Measurements from ENCODE around the gene PLEKHA5. TPM values are rescaled to one million over a fixed set of nuclear protein-coding genes. Genes with fewer than 3 reads are reported as not detected.

Gene PLEKHA5
- total RNA-seq, 1 donor from 2014 or later = 232 TPM

GRCh38 chr12:19307451-19307850 lies 177.9 kb downstream of the PLEKHA5 start:
- H3K4me1 Mint-ChIP-seq (ENCODE audit: low read depth) = peaks cover 8% of the 10 kb centered on the region

GRCh38 chr12:19311165-19311564 lies 181.6 kb downstream of the PLEKHA5 start:
- Mint-ChIP-seq H3K9me3 (ENCODE audit: low read depth) (peaks cover 3% of the 10 kb centered on the region), H3K36me3 (ENCODE audit: insufficient read depth) (peaks cover 29% of the 10 kb centered on the region), H3K27me3 (no peaks in the 10 kb centered on the region), H3K27ac (peak overlapping the region; percentile 81), H3K4me1 (ENCODE audit: low read depth) (peaks cover 16% of the 10 kb centered on the region), H3K4me3 (ENCODE audit: low read depth) (no peak overlapping the region)
- no peak for TF ChIP-seq CTCF (IDR thresholded peaks at IDR 0.05; ENCODE audit: unreplicated experiment)
- no peak for DNase-seq (ENCODE audit: low spot score, unreplicated experiment)

More at GRCh38 chr12:19307451-19307850, 177.9 kb downstream of the PLEKHA5 start:
- H3K27ac Mint-ChIP-seq = peak overlapping the region; percentile 1
- no peak for TF ChIP-seq CTCF (IDR thresholded peaks at IDR 0.05; ENCODE audit: unreplicated experiment)
- peaks cover 45% of the 10 kb centered on the region for H3K36me3 Mint-ChIP-seq (ENCODE audit: insufficient read depth)
- no peak overlapping the region for H3K4me3 Mint-ChIP-seq (ENCODE audit: low read depth)
- no peaks in the 10 kb centered on the region for H3K27me3 Mint-ChIP-seq
- DNase-seq (ENCODE audit: low spot score, unreplicated experiment) = no peak
- H3K9me3 Mint-ChIP-seq (ENCODE audit: low read depth) = peaks cover 6% of the 10 kb centered on the region

- Mint-ChIP-seq H3K36me3 (ENCODE audit: insufficient read depth) (peaks cover 19% of the 10 kb centered on the region), H3K27me3 (no peaks in the 10 kb centered on the region), H3K9me3 (ENCODE audit: low read depth) (no peaks in the 10 kb centered on the region), H3K4me1 (ENCODE audit: low read depth) (peaks cover 16% of the 10 kb centered on the region), H3K4me3 (ENCODE audit: low read depth) (no peak overlapping the region), H3K27ac (peak overlapping the region; percentile 72)
- DNase-seq (ENCODE audit: low spot score, unreplicated experiment) = no peak
- TF ChIP-seq CTCF (IDR thresholded peaks at IDR 0.05; ENCODE audit: unreplicated experiment) = no peak
Measured at GRCh38 chr12:19312637-19313036, 183.1 kb downstream of the PLEKHA5 start.

DNA sequence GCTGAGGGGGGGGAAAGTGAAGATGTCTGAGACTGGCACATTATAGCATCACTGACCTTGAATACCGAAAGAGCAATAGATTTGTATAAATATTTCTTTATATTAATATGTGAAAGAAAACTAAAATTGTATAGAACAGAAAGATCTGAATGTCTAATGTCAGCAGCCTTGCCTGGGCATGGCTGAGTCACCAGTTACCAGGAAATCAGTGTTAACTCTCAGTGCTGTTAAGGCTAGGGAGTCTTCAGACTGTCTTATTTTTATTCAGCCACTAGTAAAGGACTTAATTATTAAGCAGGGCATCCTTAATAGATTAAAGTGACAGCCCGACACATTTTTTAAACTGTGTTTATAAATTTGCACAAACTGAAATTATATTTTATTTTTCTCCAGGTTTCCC lies 186.9 kb downstream of the PLEKHA5 start:
- no peak for TF ChIP-seq CTCF (IDR thresholded peaks at IDR 0.05; ENCODE audit: unreplicated experiment)
- H3K27ac Mint-ChIP-seq = no peak overlapping the region

DNA sequence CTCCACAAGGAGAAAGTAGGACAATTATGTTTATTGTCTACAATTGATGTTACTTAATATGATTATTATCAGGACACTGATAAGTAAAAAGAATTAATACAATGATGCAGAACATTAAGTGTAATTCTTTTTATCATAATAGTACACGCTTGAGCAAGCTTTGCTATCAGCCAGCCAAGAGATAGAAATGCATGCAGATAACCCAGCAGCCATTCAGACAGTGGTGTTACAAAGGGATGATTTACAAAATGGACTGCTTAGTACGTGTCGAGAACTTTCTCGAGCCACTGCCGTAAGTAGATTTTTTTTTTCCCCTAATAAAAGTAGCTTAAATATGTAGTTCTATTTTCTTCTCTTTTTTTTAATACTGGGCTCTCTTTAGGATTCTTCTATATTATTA lies 192.8 kb downstream of the PLEKHA5 start:
- TF ChIP-seq CTCF (IDR thresholded peaks at IDR 0.05; ENCODE audit: unreplicated experiment) = no peak
- Mint-ChIP-seq H3K27me3 (no peaks in the 10 kb centered on the region), H3K36me3 (ENCODE audit: insufficient read depth) (peaks cover 58% of the 10 kb centered on the region), H3K27ac (no peak overlapping the region), H3K9me3 (ENCODE audit: low read depth) (peaks cover 18% of the 10 kb centered on the region), H3K4me1 (ENCODE audit: low read depth) (peaks cover 7% of the 10 kb centered on the region), H3K4me3 (ENCODE audit: low read depth) (no peak overlapping the region)
- no peak for DNase-seq (ENCODE audit: low spot score, unreplicated experiment)

More for the DNA sequence above, 186.9 kb downstream of the PLEKHA5 start:
- DNase-seq (ENCODE audit: low spot score, unreplicated experiment) = no peak
- Mint-ChIP-seq H3K27me3 (no peaks in the 10 kb centered on the region), H3K9me3 (ENCODE audit: low read depth) (no peaks in the 10 kb centered on the region), H3K4me3 (ENCODE audit: low read depth) (no peak overlapping the region), H3K4me1 (ENCODE audit: low read depth) (peaks cover 19% of the 10 kb centered on the region), H3K36me3 (ENCODE audit: insufficient read depth) (peaks cover 20% of the 10 kb centered on the region)
